MM.1S (cell line): Measurements from ENCODE around the gene PRSS33.

Experiments used
- DNase-seq: peaks from one replicate; pipeline ENCODE4 v3.0.0-alpha.2; 2015
- H2AFZ ChIP-seq: fragments of 300-600 bp; sonication (generic); 2 replicates; pipeline ENCODE4 v1.6.0; 2016; ENCODE audit warnings: antibody characterized with exemption, low read length
- H3F3A ChIP-seq: fragments of 300-600 bp; sonication (generic); 2 replicates; pipeline ENCODE4 v1.6.1; 2016; ENCODE audit warnings: mild to moderate bottlenecking, antibody characterized with exemption, low read length, moderate library complexity, mixed read lengths; ENCODE audit not compliant: insufficient read depth
- H3K27ac ChIP-seq: fragments of 300-600 bp; sonication (generic); 2 replicates; pipeline ENCODE4 v1.5.1; 2016; ENCODE audit warnings: mild to moderate bottlenecking, low read length
- H3K27me3 ChIP-seq: fragments of 300-600 bp; sonication (generic); replicated peaks from 2 replicates; pipeline ENCODE4 v1.6.0; 2016; ENCODE audit warnings: low read length; ENCODE audit not compliant: insufficient read depth
- H3K36me3 ChIP-seq: fragments of 300-600 bp; sonication (generic); replicated peaks from 2 replicates; pipeline ENCODE4 v1.6.1; 2016; ENCODE audit warnings: mild to moderate bottlenecking, low read length, mixed read lengths; ENCODE audit not compliant: insufficient read depth
- H3K4me1 ChIP-seq: fragments of 300-600 bp; sonication (generic); 2 replicates; pipeline ENCODE4 v1.6.1; 2016; ENCODE audit warnings: low read length, mixed read lengths
- H3K4me2 ChIP-seq: fragments of 300-600 bp; sonication (generic); 2 replicates; pipeline ENCODE4 v1.6.0; 2016; ENCODE audit warnings: low read depth, low read length
- H3K4me3 ChIP-seq: fragments of 300-600 bp; sonication (generic); 2 replicates; pipeline ENCODE4 v1.5.1; 2016; ENCODE audit warnings: low read length, mixed read lengths
- H3K79me2 ChIP-seq: fragments of 300-600 bp; sonication (generic); 2 replicates; pipeline ENCODE4 v1.6.1; 2016; ENCODE audit warnings: mixed run types, low read length, mixed read lengths
- H3K9ac ChIP-seq: fragments of 300-600 bp; sonication (generic); 2 replicates; pipeline ENCODE4 v1.6.1; 2016; ENCODE audit warnings: low read length, mixed read lengths
- H3K9me2 ChIP-seq: fragments of 300-600 bp; sonication (generic); replicated peaks from 2 replicates; pipeline ENCODE4 v1.6.1; 2016; ENCODE audit warnings: mild to moderate bottlenecking, low read length, mixed read lengths; ENCODE audit not compliant: insufficient read depth
- H3K9me3 ChIP-seq: fragments of 300-600 bp; sonication (generic); replicated peaks from 2 replicates; pipeline ENCODE4 v1.6.1; 2016; ENCODE audit warnings: mild to moderate bottlenecking, low read length, mixed read lengths; ENCODE audit not compliant: insufficient read depth
- H4K20me1 ChIP-seq: fragments of 300-600 bp; sonication (generic); 2 replicates; pipeline ENCODE4 v1.6.1; 2016; ENCODE audit warnings: mild to moderate bottlenecking, low read length, moderate library complexity, mixed read lengths; ENCODE audit not compliant: insufficient read depth
- EZH2 ChIP-seq: fragments of 300-600 bp; sonication (generic); optimal IDR thresholded peaks from 2 replicates; pipeline ENCODE3; 2017; ENCODE audit warnings: low read depth, mild to moderate bottlenecking, antibody characterized with exemption, low read length, mixed read lengths
- EZH2phosphoT487 ChIP-seq: fragments of 300-600 bp; sonication (generic); IDR thresholded peaks from 2 replicates; pipeline ENCODE4 v1.6.1; 2018; ENCODE audit warnings: antibody characterized with exemption, low read length
- TF ChIP-seq, protein P1 (sequence below): fragments of 300-600 bp; sonication (generic); IDR thresholded peaks from 2 replicates; pipeline ENCODE4 v1.5.1; 2016; ENCODE audit warnings: antibody characterized with exemption, low read length, mixed read lengths

The PRSS33 gene

DNA sequence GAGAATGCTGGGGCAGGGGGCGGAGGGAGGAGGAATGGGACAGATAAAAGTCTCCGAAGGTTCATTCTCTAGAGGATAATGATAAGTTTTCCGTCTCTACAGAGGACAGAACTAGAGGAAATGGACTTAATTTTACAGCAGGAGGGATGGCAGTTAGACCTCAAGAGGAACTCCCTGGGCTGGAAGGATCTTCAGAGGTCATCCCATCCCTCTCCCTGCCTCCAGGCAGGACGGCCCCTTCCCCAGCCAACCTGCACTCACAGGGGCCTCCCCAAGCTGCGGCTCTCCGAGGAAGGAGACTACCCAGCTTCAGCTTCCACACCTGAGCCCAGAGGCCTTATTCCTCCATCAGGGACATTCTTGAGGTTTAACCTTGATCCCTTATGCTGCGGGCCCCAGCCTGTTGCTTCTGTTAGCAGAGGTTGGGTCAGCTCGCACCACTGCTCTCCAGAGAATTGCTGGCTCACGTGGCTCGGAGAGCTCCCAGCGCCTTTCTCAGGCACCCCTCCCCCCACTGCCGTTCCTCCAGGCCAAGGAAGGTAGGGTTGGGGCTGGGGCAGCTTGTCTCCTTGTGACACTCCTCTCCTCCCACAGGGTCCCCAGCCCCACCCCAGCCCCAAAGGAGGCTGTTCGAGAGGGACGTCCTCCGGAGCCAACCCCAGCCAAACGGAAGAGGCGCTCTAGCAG, 18.8 kb downstream of the PRSS33 start:
- Histone ChIP-seq H3K9me2 (no peaks in the 10 kb centered on the region), H3K9ac (no peak overlapping the region), H3F3A (peaks cover 38% of the 10 kb centered on the region), H3K4me1 (no peaks in the 10 kb centered on the region), H3K9me3 (no peaks in the 10 kb centered on the region), H3K36me3 (peaks cover 37% of the 10 kb centered on the region), H3K4me2 (no peak overlapping the region), H3K79me2 (peaks cover 53% of the 10 kb centered on the region), H3K27me3 (no peaks in the 10 kb centered on the region), H4K20me1 (no peaks in the 10 kb centered on the region), H3K27ac (no peak overlapping the region), H3K4me3 (no peak overlapping the region), H2AFZ (no peak overlapping the region)
- DNase-seq, result no peak
- no peak for TF ChIP-seq EZH2
- no peak for TF ChIP-seq EZH2phosphoT487

DNA sequence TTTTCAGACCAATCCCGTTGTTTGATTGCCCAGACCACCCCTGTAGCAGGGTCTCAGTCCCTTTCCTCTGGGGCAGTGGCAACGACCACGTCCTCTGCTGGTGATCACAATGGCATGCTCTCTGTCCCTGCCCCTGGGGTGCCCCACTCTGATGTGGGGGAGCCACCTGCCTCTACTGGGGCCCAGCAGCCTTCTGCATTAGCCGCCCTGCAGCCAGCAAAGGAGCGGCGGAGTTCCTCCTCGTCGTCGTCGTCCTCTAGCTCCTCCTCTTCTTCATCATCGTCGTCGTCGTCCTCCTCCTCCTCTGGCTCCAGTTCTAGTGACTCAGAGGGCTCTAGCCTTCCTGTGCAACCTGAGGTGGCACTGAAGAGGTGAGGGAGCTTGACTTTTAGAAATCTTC, 19.5 kb downstream of the PRSS33 start:
- no peak overlapping the region for H3K27ac ChIP-seq
- DNase-seq, result no peak
- H3K4me2 ChIP-seq, result no peak overlapping the region
- H3K79me2 ChIP-seq, result peaks cover 59% of the 10 kb centered on the region
- H3K4me1 ChIP-seq, result no peaks in the 10 kb centered on the region
- H2AFZ ChIP-seq, result no peak overlapping the region
- no peaks in the 10 kb centered on the region for H4K20me1 ChIP-seq
- TF ChIP-seq EZH2 (no peak), EZH2phosphoT487 (no peak)
- TF ChIP-seq, protein P1, sequence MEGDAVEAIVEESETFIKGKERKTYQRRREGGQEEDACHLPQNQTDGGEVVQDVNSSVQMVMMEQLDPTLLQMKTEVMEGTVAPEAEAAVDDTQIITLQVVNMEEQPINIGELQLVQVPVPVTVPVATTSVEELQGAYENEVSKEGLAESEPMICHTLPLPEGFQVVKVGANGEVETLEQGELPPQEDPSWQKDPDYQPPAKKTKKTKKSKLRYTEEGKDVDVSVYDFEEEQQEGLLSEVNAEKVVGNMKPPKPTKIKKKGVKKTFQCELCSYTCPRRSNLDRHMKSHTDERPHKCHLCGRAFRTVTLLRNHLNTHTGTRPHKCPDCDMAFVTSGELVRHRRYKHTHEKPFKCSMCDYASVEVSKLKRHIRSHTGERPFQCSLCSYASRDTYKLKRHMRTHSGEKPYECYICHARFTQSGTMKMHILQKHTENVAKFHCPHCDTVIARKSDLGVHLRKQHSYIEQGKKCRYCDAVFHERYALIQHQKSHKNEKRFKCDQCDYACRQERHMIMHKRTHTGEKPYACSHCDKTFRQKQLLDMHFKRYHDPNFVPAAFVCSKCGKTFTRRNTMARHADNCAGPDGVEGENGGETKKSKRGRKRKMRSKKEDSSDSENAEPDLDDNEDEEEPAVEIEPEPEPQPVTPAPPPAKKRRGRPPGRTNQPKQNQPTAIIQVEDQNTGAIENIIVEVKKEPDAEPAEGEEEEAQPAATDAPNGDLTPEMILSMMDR, result no peak
- no peak overlapping the region for H3K9ac ChIP-seq
- peaks cover 37% of the 10 kb centered on the region for H3F3A ChIP-seq
- H3K4me3 ChIP-seq, result no peak overlapping the region
- H3K27me3 ChIP-seq, result no peaks in the 10 kb centered on the region
- no peaks in the 10 kb centered on the region for H3K9me2 ChIP-seq
- H3K36me3 ChIP-seq, result peaks cover 44% of the 10 kb centered on the region
- no peaks in the 10 kb centered on the region for H3K9me3 ChIP-seq

DNA sequence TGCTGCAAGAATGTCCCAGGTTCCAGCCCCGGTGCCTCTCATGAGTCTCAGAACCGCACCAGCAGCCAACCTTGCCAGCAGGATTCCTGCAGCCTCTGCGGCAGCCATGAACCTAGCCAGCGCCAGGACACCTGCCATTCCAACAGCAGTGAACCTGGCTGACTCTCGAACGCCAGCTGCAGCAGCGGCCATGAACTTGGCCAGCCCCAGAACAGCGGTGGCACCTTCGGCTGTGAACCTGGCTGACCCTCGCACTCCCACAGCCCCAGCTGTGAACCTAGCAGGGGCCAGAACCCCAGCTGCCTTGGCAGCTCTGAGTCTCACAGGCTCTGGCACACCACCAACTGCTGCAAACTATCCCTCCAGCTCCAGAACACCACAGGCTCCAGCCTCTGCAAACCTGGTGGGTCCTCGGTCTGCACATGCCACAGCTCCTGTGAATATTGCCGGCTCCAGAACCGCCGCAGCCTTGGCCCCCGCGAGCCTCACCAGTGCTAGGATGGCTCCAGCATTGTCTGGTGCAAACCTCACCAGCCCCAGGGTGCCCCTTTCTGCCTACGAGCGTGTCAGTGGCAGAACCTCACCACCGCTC, 20.1 kb downstream of the PRSS33 start:
- no peaks in the 10 kb centered on the region for H3K4me1 ChIP-seq
- H3K9me3 ChIP-seq, result no peaks in the 10 kb centered on the region
- DNase-seq, result no peak
- H4K20me1 ChIP-seq, result no peaks in the 10 kb centered on the region
- no peaks in the 10 kb centered on the region for H3K9me2 ChIP-seq
- no peak overlapping the region for H3K4me2 ChIP-seq
- H2AFZ ChIP-seq, result no peak overlapping the region
- no peaks in the 10 kb centered on the region for H3K27me3 ChIP-seq
- H3K9ac ChIP-seq, result no peak overlapping the region
- no peak overlapping the region for H3K4me3 ChIP-seq
- TF ChIP-seq, protein P1, result no peak
- TF ChIP-seq EZH2phosphoT487 (no peak), EZH2 (no peak)
- peaks cover 30% of the 10 kb centered on the region for H3F3A ChIP-seq
- H3K79me2 ChIP-seq, result peaks cover 66% of the 10 kb centered on the region
- H3K36me3 ChIP-seq, result peaks cover 50% of the 10 kb centered on the region
- H3K27ac ChIP-seq, result no peak overlapping the region
